HG03159 (cell line): ENCODE results near the gene SMIM15.

Experiments
- ATAC-seq: cut with Tn5 transposase; IDR thresholded peaks from one replicate; pipeline ENCODE4 v1.9.1; 2021; ENCODE audit warnings: mild to moderate bottlenecking, moderate library complexity; ENCODE audit not compliant: unreplicated experiment

The SMIM15 gene

DNA sequence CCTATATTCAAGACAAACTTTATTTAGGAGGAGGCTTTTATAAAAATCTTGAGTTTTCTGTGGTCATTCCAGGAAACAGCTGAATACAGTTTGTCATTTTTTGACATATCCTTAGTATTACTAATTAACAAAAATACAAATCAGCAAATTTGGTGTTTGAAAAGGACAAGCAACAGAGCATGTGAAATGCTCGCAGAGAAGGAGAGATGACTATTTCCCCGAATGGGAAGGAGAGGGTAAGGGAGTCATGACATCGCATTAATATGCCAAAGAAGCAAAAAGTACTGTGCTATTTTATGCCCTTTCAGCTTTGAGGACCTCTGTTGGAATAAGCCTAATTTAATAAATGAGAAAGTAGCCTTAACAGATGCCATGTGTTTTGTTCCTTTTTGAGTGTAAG lies 1.8 kb downstream of the SMIM15 start:
- no peak for ATAC-seq

DNA sequence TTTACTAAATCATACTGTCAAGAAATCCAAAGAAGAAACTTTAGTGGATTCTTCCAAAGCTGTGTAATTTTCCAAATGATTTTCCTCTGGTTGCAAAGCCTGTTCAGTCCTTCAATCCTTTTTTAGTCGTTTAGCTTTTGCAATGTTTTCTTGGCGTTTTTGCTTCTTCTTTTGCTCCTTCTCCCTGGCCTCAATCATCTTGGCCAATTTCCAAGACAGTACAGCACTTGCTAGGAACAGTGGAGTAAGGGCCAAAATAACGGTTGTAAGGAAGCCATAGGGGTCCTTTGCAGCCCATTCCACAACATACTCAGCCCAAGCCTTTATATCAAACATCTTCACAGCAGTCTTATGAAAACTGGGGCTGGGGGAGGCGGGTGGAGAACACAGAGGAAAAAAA lies 2.4 kb downstream of the SMIM15 start:
- ATAC-seq: no peak

DNA sequence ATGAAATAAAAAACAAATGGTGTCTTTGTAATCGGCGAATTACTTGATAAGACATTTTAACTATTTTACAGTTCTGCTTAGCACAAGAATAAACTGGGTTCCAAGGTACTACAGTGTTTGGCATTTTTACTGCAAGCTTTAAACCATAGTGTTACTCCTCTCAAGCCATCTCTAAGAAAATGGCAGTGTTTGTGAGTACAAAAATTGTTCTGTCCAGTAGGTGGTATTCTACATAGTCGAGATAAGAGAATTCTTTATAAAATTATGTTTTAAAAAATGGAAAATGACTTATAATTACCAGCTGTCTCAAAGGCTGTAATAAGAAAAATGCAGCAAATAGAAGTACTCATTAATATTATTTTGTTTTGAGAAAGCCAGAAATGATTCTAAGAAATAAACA lies 3.2 kb downstream of the SMIM15 start:
- no peak for ATAC-seq

DNA sequence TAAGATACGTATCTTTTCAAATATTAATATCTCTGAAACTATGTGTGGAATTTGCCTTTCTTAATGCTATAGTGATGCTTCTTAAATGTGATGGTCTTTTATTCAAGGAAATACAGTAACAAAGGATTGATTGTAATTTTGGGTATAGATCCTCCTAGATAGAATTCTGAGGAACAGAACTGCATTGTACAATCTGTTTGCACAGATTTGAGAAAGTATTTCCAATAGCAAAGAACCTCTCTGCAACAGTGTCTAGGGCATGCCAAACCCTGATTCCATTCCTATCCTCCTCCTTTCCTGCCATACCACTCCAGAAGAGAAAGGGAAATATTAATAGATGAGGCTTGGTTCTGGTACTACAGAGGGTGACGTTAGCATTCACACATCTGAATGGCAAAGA lies 10.4 kb downstream of the SMIM15 start:
- ATAC-seq: no peak

DNA sequence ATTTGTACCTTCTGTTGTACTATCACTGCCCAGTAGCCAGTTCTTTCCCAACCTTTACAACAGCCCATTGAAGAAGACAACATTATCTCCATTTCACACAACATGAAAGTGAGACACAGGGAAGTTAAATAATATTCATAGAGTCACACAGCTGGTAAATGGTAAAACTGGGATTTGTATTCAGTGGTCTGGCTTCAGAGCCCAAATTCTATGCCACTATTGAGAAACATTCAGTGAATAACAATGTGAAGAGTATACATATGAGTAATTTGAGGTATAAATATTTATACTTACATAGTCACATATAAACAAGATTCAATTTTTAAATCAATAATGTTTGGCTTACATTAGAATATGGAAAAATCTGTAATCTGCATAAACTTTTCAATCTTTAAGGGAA lies 13.8 kb downstream of the SMIM15 start:
- ATAC-seq: no peak

DNA sequence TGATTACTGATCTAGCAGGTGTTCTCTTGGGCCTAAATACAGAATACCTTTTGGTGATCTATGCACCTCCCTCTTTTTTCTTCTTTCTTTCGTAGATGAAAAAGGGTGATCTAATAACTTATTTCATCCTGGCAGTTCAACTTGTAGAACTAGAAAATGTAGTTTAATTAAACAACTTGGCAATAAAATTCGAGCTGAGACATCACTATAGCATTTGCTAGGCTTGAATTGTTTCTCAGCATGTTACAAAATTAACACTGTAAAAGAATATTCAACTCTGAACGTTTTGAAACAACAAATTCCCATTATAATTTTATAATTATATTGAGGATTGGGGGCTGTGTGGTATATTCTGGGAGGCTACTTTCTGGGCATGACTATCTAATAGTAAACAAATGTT lies 19.5 kb downstream of the SMIM15 start:
- no peak for ATAC-seq

DNA sequence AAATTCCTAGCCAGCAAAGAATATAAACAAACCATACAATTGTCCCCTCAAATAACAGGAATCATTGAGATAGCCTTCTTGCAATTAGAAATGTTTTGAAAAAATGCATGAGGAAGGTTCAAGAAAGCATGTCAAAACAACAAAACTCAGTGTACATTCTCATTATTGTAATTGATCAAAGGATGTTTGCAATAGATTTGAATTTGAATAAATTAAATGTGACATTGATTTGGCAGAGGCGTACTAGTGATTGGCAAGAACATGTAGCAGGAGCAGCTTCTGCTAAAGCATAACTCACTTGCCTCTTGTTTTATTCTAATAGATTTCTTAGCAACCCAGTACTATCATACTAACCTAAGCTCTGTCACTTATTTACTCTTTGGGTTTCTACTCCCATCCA lies 19.9 kb downstream of the SMIM15 start:
- ATAC-seq: no peak

DNA sequence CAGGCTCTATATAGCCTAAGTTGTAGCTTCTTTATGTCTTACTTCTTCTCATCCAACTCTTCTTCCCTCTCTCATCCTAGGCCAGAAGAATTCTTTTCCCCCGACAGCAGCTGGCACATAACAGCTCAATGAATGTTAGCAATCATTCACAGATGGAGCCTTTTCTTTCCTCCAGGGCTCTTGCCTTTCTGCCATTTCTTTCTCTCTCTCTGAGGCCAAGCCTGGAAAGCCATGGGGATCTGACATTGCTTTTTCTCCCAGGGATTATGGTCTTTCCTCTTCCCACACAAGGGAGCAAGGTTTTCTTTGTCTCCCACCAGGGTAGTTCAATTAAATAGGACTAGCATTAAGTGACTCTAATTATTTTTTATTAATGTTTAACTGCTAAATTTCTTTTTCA lies 20.5 kb downstream of the SMIM15 start:
- no peak for ATAC-seq

DNA sequence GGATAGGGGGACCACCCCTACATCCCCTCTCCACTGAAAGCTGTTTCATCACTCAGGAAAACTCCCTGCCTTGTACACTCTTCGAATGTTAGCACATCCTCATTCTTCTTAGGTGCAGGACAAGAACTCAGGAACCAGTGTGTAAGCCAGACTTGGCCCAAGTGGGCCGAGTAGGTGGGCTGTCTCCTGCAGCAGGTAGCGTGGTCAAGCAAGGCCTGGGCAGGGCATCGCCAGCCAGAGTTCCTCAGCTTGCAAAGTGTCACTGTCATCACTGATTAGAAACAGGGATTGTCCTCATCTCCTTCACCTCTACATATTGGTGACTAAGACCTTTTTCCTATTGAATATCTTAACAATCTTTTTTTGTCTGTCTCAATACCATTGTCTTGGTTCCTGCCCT lies 22.3 kb downstream of the SMIM15 start:
- ATAC-seq: no peak

DNA sequence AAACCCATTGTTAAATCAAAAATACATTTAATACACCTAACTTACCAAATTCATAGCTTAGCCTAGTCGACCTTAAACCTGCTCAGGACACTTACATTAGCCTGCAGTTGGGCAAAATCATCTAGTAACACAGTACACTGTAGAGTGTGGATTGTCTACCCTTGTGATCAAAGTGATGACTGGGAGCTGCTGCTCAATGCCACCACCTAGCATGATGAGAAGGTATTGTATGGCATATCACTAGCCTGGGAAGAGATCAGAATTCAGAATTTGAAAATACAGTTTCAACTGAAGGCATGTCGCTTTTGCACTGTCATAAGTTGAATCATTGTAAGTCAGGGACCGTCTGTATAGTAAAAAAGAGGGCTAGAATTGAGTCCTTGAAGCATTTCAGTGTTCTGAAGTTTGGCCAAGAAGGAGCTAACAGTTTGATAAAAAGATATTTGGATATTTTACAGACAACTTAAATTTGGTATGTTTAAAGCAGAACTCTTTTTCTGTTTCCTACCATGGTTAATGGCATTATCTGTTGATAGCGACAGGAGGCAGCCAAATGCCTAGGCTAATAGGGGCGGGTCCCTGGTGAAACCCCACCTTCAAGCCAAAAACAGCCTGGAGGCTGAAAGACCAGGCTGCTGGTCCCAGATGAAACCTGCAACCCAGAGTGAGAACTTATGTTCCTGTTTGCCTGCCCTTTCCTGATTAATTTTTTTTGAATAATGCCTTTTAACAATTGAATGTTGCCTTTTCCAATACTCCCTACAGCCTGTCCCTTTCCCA lies 23.0 kb downstream of the SMIM15 start:
- ATAC-seq: no peak

DNA sequence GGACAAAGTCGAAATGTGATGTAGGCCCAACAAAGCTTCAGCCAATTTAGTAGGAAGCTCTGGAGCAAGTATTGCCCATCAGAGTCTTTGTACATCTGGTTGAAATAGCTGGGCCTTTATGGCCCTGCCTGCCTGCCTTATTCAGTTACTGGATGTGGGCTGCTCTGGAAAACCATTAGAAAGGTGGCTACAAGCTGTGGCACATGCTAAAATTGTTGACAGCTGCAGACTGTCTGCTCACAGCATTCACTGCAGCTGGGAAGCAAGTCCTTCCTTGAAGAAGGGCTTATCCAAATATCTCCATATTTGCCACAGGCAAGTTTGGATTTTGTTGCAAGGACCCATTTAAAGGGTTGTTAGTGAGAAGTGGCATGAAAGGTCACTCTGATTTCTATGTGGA lies 24.4 kb downstream of the SMIM15 start:
- ATAC-seq: no peak

DNA sequence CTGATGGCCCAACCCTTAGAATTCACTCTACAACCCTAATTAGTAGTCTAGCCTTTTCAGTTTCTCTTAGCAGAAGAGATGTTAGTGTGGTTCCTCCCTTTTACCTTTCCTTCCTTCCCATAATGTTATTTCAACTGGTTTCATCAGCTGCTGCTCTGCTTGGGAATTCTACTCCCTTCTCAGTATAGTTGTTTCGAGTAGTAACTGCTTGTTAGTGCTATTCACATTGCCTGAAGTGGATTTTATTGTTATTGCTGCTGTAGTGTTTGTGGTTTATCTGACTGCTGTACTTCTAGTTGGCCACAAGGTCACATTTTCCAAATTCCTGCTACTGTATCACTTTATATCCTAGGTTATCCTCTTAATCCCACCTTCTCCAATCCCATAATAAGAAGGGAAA lies 29.7 kb downstream of the SMIM15 start:
- no peak for ATAC-seq

DNA sequence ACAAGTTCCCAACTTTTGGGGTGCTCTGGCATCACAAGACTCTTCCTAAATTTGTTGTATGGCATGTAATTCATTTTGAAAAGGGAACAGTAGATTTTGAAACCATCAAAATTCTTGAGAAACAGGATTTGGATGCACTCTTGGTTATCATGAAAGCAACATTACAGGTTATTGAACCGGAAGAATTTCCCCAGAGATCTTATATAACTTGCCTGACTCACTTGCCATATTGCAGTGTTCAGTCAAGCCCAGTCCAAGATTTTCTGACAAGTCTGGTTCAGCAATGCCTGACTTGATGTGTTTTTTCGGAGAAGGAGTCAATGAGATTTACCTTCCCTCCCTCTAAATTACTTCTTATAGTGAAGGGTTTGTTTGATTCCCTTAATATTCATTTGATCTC lies 32.0 kb downstream of the SMIM15 start:
- ATAC-seq: no peak

DNA sequence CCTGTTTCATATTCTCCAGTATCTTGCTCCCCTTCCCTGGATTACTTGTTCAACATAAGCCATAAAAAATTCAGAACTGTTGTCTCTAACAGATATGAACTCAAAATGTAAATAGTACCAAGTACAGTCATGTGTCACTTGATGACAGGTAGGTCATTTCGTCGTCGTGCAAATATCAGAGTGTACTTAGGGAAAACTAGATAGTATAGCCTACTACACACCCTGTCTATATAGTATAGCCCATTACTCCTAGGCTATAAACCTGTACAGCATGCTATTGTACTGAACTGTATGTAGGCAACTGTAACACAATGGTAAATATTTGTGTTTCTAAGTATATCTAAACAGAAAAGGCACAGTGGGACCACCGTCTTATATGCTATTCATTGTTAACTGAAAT lies 39.1 kb downstream of the SMIM15 start:
- ATAC-seq: no peak

DNA sequence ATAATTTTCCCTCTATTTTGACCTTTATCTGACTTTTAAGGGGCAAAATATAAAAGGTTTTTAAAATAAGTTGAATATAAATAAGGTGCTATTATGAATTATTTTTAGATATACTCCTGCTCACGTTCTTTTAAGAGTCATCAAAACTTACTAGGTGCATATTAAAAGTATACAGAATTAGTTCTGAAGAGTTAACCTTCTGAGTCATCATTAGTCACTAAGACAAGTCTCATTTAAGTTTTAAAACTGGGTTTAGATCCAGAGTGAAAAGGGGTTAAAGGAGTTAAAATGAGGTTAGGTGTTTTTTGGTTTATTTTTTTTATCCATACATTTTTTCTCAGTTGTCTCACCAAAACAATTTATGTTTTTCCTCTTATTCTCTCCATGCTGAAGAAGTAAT lies 41.7 kb downstream of the SMIM15 start:
- no peak for ATAC-seq

DNA sequence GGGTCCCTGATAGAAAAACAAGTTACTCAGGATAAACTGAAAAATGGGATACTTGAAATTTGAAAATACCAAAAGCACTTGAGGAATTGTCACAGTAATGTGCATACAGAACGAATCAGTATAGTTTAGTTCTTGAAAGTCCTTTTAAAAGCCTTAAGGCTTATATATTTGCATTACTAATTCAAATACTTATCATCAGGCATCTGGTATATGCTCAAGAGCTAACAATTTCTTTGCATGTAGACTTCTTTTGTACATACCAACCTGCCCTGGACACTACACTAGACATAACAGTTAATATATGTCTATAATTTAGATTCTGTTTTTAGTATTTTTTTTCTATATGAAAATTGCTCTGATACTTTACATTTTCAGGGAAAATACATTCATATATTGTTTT lies 43.2 kb downstream of the SMIM15 start:
- no peak for ATAC-seq

DNA sequence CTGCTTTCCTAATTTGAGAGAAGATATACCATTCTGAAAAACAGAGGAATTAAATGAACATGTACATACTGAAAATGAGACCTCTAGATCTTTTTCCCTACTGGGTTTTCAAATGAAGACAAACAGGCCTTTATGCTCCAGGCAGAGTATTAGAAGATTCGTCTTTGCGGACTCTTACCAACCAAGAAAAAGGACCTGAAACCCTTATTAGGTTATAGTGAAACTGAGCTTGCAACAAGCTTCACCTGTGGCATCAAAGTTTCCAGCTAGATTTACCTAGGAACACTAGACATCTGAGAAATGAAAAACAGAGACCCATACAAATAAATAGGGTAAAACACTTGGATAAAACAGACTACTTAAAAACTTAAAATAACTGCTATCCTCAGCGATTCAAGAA lies 46.3 kb downstream of the SMIM15 start:
- no peak for ATAC-seq

DNA sequence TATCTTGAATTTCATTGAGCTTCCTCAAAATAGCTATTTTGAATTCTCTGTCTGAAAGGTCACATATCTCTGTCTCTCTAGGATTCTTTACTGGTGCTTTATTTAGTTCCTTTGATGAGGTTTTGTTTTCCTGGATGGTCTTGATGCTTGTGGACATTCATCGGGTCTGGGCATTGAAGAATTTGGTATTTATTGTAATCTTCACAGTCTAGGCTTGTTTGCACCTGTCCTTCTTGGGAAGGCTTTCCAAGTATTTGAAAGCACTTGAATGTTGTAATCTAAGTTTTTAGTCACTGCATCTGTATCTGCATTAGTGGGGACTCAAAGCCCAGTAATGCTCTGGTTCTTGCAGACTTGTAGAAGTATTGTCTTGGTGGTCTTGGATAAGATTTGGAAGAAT lies 47.8 kb downstream of the SMIM15 start:
- no peak for ATAC-seq
